IMR-90 (cell line): ENCODE results near the gene GNAZ. TPM values are rescaled to one million over a fixed set of nuclear protein-coding genes. Genes with fewer than 3 reads are reported as not detected.

Experiments used
- ATAC-seq: fragments of 200-7000 bp; cut with Tn5 transposase; 2 replicates; pipeline ENCODE4 v1.9.1; 2020; ENCODE audit warnings: low read depth, mild to moderate bottlenecking, moderate library complexity
- BruUV-seq: library from RNA; stranded (reverse); fragments of 400-500 nt; replicated peaks from 2 replicates; lab custom pipeline; 2021; lab: Mats Ljungman, UMichigan
- CTCF ChIA-PET: fragments of 300-600 bp; formaldehyde crosslinking; extraction: SDS; loops from one replicate; lab custom pipeline; 2021; ENCODE audit warnings: antibody characterized with exemption; lab: Yijun Ruan, JAX
- POLR2A ChIA-PET: fragments of 300-600 bp; sonication (Branson Sonifier 250); formaldehyde crosslinking; loops from one replicate; lab custom pipeline; 2022; ENCODE audit warnings: antibody characterized with exemption; ENCODE audit not compliant: unreplicated experiment; lab: Charles Lee
- DNase-seq: peaks from one replicate; pipeline ENCODE4 v3.0.0; 2013
- H2AFZ ChIP-seq: replicated peaks from 2 replicates; pipeline ENCODE3; 2013; ENCODE audit warnings: low read length, mild to moderate bottlenecking; ENCODE audit not compliant: poor library complexity
- H2AK5ac ChIP-seq: 2 replicates; pipeline ENCODE4 v1.6.1; 2013; ENCODE audit warnings: low read depth, low read length, inconsistent platforms
- H2AK9ac ChIP-seq: replicated peaks from 2 replicates; pipeline ENCODE3; 2013; ENCODE audit warnings: mild to moderate bottlenecking, low read depth, low read length, moderate library complexity; ENCODE audit not compliant: poor library complexity
- H2BK120ac ChIP-seq: 2 replicates; pipeline ENCODE4 v1.6.1; 2013; ENCODE audit warnings: low read depth, low read length, inconsistent platforms
- H2BK15ac ChIP-seq: 3 replicates; pipeline ENCODE4 v1.6.1; 2013; ENCODE audit warnings: low read depth, low read length, inconsistent platforms
- H2BK20ac ChIP-seq: 2 replicates; pipeline ENCODE4 v1.6.1; 2013; ENCODE audit warnings: low read depth, mild to moderate bottlenecking, inconsistent platforms, low read length, moderate library complexity
- H2BK5ac ChIP-seq: 2 replicates; pipeline ENCODE4 v1.6.1; 2013; ENCODE audit warnings: mild to moderate bottlenecking, low read depth, low read length, inconsistent platforms; ENCODE audit not compliant: poor library complexity, severe bottlenecking
- H3K14ac ChIP-seq: replicated peaks from 2 replicates; pipeline ENCODE4 v1.6.1; 2013; ENCODE audit warnings: low read depth, low read length, inconsistent platforms
- H3K18ac ChIP-seq: 2 replicates; pipeline ENCODE4 v1.6.1; 2013; ENCODE audit warnings: low read depth, low read length, control low read depth
- H3K23ac ChIP-seq: 2 replicates; pipeline ENCODE4 v1.6.1; 2013; ENCODE audit warnings: low read depth, low read length, inconsistent platforms
- H3K27ac ChIP-seq: 2 replicates; pipeline ENCODE4 v1.5.1; 2013; ENCODE audit warnings: mild to moderate bottlenecking, control low read depth, low read length; ENCODE audit not compliant: insufficient read depth
- H3K27me3 ChIP-seq: 2 replicates; pipeline ENCODE4 v1.6.1; 2013; ENCODE audit warnings: low read length; ENCODE audit not compliant: control insufficient read depth, insufficient read depth
- H3K36me3 ChIP-seq: 2 replicates; pipeline ENCODE4 v1.6.1; 2013; ENCODE audit warnings: low read length, mixed read lengths; ENCODE audit not compliant: control insufficient read depth, insufficient read depth
- H3K4ac ChIP-seq: 2 replicates; pipeline ENCODE4 v1.6.1; 2013; ENCODE audit warnings: low read depth, low read length, inconsistent platforms
- H3K4me1 ChIP-seq: 2 replicates; pipeline ENCODE4 v1.6.1; 2013; ENCODE audit warnings: low read length, mixed read lengths; ENCODE audit not compliant: control insufficient read depth, insufficient read depth
- H3K4me2 ChIP-seq: 2 replicates; pipeline ENCODE4 v1.6.1; 2013; ENCODE audit warnings: low read depth, mild to moderate bottlenecking, control low read depth, low read length, moderate library complexity
- H3K4me3 ChIP-seq: 2 replicates; pipeline ENCODE4 v1.5.1; 2013; ENCODE audit warnings: low read depth, mild to moderate bottlenecking, control low read depth, low read length, moderate library complexity; ENCODE audit not compliant: insufficient read depth
- H3K56ac ChIP-seq: 2 replicates; pipeline ENCODE4 v1.6.1; 2013; ENCODE audit warnings: low read length, inconsistent platforms; ENCODE audit not compliant: insufficient read depth; ENCODE audit errors: extremely low read depth
- H3K79me1 ChIP-seq, 2 experiments: 2 replicates each; pipeline ENCODE4 v1.6.1; 2013; ENCODE audit warnings: low read length in 2 of 2, inconsistent platforms in 1 of 2, low read depth in 1 of 2
- H3K9ac ChIP-seq: 2 replicates; pipeline ENCODE4 v1.6.1; 2013; ENCODE audit warnings: low read depth, low read length, control low read depth
- H3K9me1 ChIP-seq: 2 replicates; pipeline ENCODE4 v1.6.1; 2013; ENCODE audit warnings: low read length, inconsistent platforms; ENCODE audit not compliant: insufficient read depth
- H3K9me3 ChIP-seq: 2 replicates; pipeline ENCODE4 v1.6.1; 2013; ENCODE audit warnings: low read length; ENCODE audit not compliant: control insufficient read depth, insufficient read depth
- H4K20me1 ChIP-seq: 2 replicates; pipeline ENCODE4 v1.6.1; 2013; ENCODE audit warnings: low read length, inconsistent platforms; ENCODE audit not compliant: insufficient read depth
- H4K5ac ChIP-seq: 2 replicates; pipeline ENCODE4 v1.6.1; 2013; ENCODE audit warnings: mild to moderate bottlenecking, low read depth, low read length, control low read depth
- H4K8ac ChIP-seq, 2 experiments: 2 replicates each; pipeline ENCODE4 v1.6.1; 2013; ENCODE audit warnings: low read depth in 2 of 2, low read length in 2 of 2, control low read depth in 1 of 2, inconsistent platforms in 1 of 2
- H4K91ac ChIP-seq: 2 replicates; pipeline ENCODE4 v1.6.1; 2013; ENCODE audit warnings: low read depth, low read length, inconsistent platforms; ENCODE audit not compliant: insufficient read depth
- BHLHE40 ChIP-seq: fragments of 150-350 bp; IDR thresholded peaks from 2 replicates; pipeline ENCODE4 v1.6.1; 2016; ENCODE audit warnings: mild to moderate bottlenecking, low read depth, low read length
- CHD1 ChIP-seq: IDR thresholded peaks from 2 replicates; pipeline ENCODE4 v1.6.1; 2012; ENCODE audit warnings: low read depth, low read length, improper control_type of control experiment
- MAZ ChIP-seq: IDR thresholded peaks from 2 replicates; pipeline ENCODE4 v1.6.1; 2012; ENCODE audit warnings: low read depth, mild to moderate bottlenecking, low read length, improper control_type of control experiment, moderate library complexity, borderline replicate concordance
- MXI1 ChIP-seq: IDR thresholded peaks from 2 replicates; pipeline ENCODE4 v1.6.1; 2012; ENCODE audit warnings: low read depth, mild to moderate bottlenecking, low read length, moderate library complexity, borderline replicate concordance
- NFE2L2 ChIP-seq: fragments of 150-350 bp; IDR thresholded peaks from 2 replicates; pipeline ENCODE4 v1.6.1; 2016; ENCODE audit warnings: low read depth, mild to moderate bottlenecking, low read length
- POLR2A ChIP-seq: IDR thresholded peaks from 2 replicates; pipeline ENCODE4 v1.6.1; 2012; ENCODE audit warnings: mild to moderate bottlenecking, low read depth, low read length
- RAD21 ChIP-seq: IDR thresholded peaks from 2 replicates; pipeline ENCODE4 v1.6.1; 2012; ENCODE audit warnings: low read length, improper control_type of control experiment
- RCOR1 ChIP-seq: IDR thresholded peaks from 2 replicates; pipeline ENCODE4 v1.6.1; 2012; ENCODE audit warnings: mild to moderate bottlenecking, low read length, improper control_type of control experiment; ENCODE audit not compliant: insufficient replicate concordance
- RFX5 ChIP-seq: IDR thresholded peaks from 2 replicates; pipeline ENCODE4 v1.8.0; 2012; ENCODE audit warnings: low read depth, mild to moderate bottlenecking, low read length, moderate library complexity
- SMC3 ChIP-seq: fragments of 150-350 bp; IDR thresholded peaks from 2 replicates; pipeline ENCODE4 v1.6.1; 2016; ENCODE audit warnings: low read depth, mild to moderate bottlenecking, antibody characterized with exemption, low read length, moderate library complexity
- WGBS, 2 experiments: methylation state at CpG; one replicate each; pipeline versions ENCODE4 v1.1.5 to v1.1.7; 2013; ENCODE audit warnings: missing lambda C conversion rate in 2 of 2; ENCODE audit not compliant: insufficient read length in 1 of 2; ENCODE audit errors: extremely low coverage in 2 of 2; 5-methylcytosine and 5-hydroxymethylcytosine counted together
- dilution Hi-C: fragments of 300-500 bp; cut with HindIII; formaldehyde crosslinking; loops from one replicate; pipeline ENCODE4 v1.14.3; 2018; ENCODE audit warnings: low sequenced_read_pairs; ENCODE audit not compliant: unreplicated experiment
- in situ Hi-C: fragments of 300-500 bp; cut with MboI; formaldehyde crosslinking; loops from 3 replicates; pipeline ENCODE4 v1.14.3; 2019; ENCODE audit warnings: low sequenced_read_pairs, inconsistent platforms, mixed read lengths
- intact Hi-C: fragments of 100-400 bp; cut with micrococcal nuclease; formaldehyde crosslinking; loops from 2 replicates; pipeline ENCODE4 v1.10.0; 2022
- polyA plus RNA-seq, 3 experiments: library from polyadenylated mRNA; depleted of rRNA; stranded (reverse); fragments of >200 nt; gene quantifications; 2 replicates each; pipeline ENCODE4 v1.2.3, GENCODE V29; 2012; ENCODE audit warnings: low replicate concordance in 1 of 3
- total RNA-seq: library from RNA; depleted of rRNA; stranded (reverse); fragments of >200 nt; gene quantifications from 2 replicates; pipeline ENCODE4 v1.2.3, GENCODE V29; 2012
- TF ChIP-seq, protein P1 (sequence below): fragments of 150-350 bp; IDR thresholded peaks from 2 replicates; pipeline ENCODE4 v1.6.1; 2017; ENCODE audit warnings: mild to moderate bottlenecking, antibody characterized with exemption, low read length, low read depth
- TF ChIP-seq, protein P2 (sequence below): conservative IDR thresholded peaks from 2 replicates; pipeline ENCODE4 v1.5.1; 2012; ENCODE audit warnings: mild to moderate bottlenecking, low read depth, low read length, improper control_type of control experiment

Gene GNAZ
- total and polyA plus RNA-seq, 2 of the 4 experiments (the other 2 are of a cell fraction): 1.5 to 2.5 TPM

DNA sequence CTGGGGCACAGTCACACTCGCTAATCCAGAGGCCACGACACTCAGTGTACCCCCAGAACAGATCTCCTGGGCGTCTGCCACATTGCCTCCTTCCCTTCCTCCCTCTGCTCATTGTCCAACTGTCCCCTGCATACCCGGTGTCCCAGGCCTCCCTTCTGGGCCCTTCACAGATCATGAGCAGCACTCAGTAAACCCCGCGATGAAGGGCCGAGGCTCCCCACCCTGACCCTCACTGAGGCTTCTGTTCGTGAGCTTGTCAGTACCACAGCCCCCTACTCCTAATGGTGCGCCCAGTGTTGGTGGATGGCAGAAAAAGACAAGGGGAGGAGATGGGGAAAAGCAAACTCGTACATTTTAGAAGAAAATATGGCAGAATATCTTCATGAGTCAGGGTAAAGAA, 58.8 kb downstream of the GNAZ start:
- Histone ChIP-seq H4K5ac (no peak overlapping the region), H2BK15ac (no peak overlapping the region), H3K79me1 (no peaks in the 10 kb centered on the region), H3K4me2 (no peak overlapping the region), H3K27ac (no peak overlapping the region), H2AK5ac (no peak overlapping the region), H4K20me1 (no peaks in the 10 kb centered on the region), H2BK20ac (no peak overlapping the region), H3K14ac (no peak overlapping the region), H3K9me1 (no peaks in the 10 kb centered on the region), H3K56ac (no peak overlapping the region), H3K4ac (no peak overlapping the region), H2BK5ac (no peak overlapping the region), H3K4me1 (peaks cover 3% of the 10 kb centered on the region; the same call in 1 of the 2 replicates), H3K4me3 (no peak overlapping the region), H3K36me3 (no peaks in the 10 kb centered on the region), H3K18ac (no peak overlapping the region), H2BK120ac (no peak overlapping the region), H3K27me3 (peaks cover 25% of the 10 kb centered on the region), H4K91ac (no peak overlapping the region), H2AFZ (no peak overlapping the region), H3K9me3 (no peaks in the 10 kb centered on the region), H3K9ac (no peak overlapping the region), H2AK9ac (no peak overlapping the region), H3K23ac (no peak overlapping the region), H4K8ac (no peak overlapping the region)
- ATAC-seq (no peak), DNase-seq (no peak)
- BruUV-seq: no TSS peak
- ChIA-PET POLR2A (no interaction called here), CTCF (interaction anchor here (3.3 kb wide), 1 partner anchor 170 kb away, joined by 40 read pairs; no protein-coding TSS in a partner anchor)
- in situ Hi-C loops (loop anchor here (5.0 to 10.0 kb wide), 2 partner anchors 177 to 274 kb away; no protein-coding TSS in a partner anchor), dilution Hi-C loops (no loop called here), intact Hi-C loops (loop anchor here (5.0 kb wide), 1 partner anchor 282 kb away; no protein-coding TSS in a partner anchor)
- no peak for TF ChIP-seq POLR2A
- TF ChIP-seq BHLHE40: no peak
- TF ChIP-seq RAD21: no peak
- TF ChIP-seq, protein P1, sequence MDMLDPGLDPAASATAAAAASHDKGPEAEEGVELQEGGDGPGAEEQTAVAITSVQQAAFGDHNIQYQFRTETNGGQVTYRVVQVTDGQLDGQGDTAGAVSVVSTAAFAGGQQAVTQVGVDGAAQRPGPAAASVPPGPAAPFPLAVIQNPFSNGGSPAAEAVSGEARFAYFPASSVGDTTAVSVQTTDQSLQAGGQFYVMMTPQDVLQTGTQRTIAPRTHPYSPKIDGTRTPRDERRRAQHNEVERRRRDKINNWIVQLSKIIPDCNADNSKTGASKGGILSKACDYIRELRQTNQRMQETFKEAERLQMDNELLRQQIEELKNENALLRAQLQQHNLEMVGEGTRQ: no peak
- TF ChIP-seq MXI1: no peak
- no peak for TF ChIP-seq CHD1
- no peak for TF ChIP-seq NFE2L2
- no peak for TF ChIP-seq MAZ
- TF ChIP-seq, protein P2, sequence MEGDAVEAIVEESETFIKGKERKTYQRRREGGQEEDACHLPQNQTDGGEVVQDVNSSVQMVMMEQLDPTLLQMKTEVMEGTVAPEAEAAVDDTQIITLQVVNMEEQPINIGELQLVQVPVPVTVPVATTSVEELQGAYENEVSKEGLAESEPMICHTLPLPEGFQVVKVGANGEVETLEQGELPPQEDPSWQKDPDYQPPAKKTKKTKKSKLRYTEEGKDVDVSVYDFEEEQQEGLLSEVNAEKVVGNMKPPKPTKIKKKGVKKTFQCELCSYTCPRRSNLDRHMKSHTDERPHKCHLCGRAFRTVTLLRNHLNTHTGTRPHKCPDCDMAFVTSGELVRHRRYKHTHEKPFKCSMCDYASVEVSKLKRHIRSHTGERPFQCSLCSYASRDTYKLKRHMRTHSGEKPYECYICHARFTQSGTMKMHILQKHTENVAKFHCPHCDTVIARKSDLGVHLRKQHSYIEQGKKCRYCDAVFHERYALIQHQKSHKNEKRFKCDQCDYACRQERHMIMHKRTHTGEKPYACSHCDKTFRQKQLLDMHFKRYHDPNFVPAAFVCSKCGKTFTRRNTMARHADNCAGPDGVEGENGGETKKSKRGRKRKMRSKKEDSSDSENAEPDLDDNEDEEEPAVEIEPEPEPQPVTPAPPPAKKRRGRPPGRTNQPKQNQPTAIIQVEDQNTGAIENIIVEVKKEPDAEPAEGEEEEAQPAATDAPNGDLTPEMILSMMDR: no peak
- TF ChIP-seq SMC3: no peak
- TF ChIP-seq RCOR1: no peak
- TF ChIP-seq RFX5: no peak
- WGBS, 2 experiments: 68% methylated on average over 4 of the region's 10 CpGs; no CpG with 5 or more reads in 1 of the 2 experiments
